HUDEP-2 (cell line): ENCODE measurements around the gene PAX2.

Experiments
- DNase-seq, 76 experiments: peaks; one replicate each; lab custom pipeline; 2025; ENCODE audit not compliant: unreplicated experiment in 76 of 76; lab: John Stamatoyannopoulos, UW

Gene PAX2

DNA sequence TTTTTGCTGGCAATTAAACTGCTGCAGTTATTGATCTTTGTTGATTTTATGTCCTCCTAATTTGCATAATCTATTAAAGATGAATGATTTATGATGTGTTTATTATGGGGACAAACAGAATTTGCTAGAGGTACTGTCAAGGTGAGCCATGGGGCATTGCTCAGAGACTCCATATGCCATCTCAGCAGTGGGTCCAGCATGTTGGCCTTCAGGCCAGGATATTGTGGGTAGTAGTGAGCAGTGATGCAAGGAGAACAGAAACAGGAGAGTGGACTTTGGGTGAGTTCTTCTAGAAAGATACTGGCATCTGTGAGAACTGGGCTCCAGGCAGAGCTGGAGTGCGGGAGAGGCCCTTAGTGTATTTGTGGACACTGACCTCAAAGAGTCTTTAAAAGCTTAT, 65.9 kb downstream of the PAX2 start:
- DNase-seq, result no peak

DNA sequence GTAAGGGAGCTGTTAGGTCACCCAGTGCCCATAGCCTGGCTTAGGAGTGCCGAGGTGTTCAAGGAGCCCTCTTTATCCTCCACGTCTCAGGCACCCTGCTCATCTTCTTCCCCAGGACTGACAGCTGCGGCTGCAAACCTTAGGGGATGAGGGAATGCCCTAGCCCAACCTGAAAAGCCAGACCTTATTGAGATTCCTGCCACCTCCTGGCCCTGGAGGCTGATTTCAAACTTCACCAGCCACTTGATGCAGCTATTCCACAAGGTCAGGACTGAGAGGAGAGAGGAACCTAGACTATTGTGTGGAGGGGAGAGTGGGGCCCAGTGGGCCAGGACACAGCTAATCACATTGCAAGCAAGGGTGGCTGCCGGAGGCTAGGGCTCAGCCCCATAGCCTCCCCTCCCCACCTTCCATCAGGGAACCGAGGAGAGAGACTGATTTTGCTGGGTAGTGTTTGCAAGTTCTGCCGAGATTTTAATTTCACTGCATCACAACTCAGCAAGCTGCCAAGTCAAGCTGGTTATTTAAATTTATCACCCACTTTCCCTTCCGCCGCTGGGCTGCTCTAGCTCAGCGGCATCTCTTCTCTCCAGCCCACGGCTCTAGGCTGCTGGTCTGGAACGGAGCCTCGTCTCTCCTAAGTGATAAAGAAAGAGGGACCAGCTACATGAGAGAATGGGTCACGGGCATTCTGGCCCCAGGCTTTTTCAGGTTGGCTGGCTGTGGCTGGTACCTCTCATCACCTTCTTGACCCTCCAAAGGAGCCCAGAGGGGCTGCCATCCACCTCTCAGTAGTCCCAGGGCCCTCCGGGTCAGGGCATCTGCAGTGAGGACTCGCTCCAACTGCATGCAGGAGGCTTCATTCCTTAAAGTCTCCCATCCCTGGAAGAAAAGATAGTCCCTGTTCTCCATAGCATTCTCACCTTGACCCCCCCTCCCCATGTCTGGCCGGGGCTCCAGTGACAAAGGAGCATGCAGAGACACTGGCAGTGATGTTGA, 66.7 kb downstream of the PAX2 start:
- DNase-seq, result no peak

DNA sequence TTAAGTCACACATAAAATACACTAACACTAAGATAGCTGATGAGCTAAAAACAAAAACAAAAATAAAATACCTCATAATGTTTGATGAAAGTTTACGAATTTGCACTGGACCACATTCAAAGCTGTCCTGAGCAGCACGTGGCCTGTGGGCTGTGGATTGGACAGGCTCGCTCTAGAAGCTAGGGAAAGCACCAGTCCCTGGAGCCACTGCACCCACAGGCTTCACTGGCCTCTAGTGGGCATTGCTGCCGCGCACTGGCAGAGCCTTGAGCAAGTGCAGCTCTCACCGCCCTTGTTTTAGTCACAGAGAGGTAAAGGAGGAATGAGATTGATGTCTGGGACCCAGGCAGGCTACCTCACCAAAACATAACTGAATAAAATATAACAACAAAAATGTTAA, 67.6 kb downstream of the PAX2 start:
- DNase-seq, result peak in 1 of 76 experiments; percentile 14

DNA sequence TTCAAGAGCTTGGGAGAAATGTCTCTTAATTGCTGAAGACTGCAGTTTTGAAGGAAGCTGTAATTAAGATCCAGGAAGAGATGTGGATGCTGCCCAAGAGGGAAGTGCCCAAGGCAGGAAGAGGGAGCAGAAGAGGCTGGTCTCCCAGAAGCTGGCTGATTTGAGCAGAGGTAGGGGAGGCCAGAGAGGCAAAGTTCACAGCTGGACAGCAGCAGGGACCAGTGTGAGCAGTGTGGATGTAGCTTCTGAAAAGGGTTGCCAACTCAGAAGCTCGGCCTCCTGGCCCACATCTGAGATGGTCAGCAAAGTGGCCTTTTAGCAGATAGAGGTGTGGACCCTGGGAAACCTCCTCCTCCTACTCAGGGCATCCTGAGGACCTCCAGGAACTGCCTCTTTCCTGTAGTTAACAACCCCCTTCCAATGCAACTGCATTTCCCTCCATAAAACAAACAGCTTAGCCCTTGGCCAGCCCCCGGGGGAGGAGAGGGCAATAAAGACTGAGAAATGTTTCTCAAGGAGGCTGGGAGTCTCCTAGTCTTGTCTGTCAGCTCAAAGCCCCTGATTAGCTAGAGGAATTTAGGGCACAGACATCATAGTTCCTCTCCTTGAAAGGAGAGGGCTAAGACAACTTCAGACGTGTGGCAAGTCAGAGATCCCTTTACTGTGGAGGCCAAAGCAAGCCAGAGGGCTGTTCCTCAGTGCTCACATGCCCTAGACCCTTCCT, 69.5 kb downstream of the PAX2 start:
- DNase-seq, result no peak

DNA sequence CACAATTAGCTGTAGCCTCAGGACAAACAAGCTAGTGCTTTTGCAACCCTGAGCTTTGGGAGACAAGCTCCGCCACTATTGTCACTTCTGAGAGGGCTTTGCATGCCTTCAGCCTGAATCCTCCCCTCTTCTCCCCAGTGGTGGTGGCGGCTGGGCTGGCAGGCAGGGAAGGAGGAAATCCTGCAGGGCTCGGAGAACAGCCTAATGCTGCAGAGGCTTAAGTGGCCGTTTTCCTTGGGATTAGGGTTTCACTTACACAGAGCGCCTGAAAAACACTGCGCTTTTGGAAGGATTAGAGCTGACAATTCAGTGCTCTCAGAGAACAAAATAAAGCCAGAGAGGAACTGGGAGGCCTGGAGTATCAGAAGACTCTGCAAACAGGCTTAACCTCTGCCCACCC, 71.3 kb downstream of the PAX2 start:
- no peak for DNase-seq

DNA sequence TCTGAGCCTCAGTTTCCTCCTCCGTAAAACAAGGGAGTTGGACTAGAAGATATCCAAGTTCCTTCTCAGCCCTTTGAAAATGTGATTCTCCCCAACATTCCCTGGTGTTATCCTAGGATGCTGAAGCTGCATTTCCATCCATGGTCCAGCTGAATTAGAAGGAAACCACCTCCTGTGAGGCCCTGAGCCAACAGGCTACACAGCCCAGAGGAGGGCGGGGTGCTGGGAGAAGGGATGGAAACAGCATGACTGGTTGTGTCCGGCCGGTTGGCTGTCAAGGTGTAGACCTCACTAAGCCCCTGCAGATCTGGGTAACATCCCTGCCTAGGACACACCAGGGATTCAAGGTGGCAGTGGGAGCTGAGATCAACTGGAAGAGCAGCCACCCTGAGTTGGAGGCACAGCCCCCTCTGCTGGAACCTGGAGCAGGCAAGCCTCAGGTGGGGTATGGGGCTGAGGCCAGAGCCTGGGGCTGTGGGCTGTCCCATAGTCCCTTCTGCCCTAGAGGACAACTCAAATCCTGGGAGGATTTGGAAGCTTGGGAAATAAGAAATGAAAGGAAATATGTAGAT, 72.0 kb downstream of the PAX2 start:
- DNase-seq, result no peak

DNA sequence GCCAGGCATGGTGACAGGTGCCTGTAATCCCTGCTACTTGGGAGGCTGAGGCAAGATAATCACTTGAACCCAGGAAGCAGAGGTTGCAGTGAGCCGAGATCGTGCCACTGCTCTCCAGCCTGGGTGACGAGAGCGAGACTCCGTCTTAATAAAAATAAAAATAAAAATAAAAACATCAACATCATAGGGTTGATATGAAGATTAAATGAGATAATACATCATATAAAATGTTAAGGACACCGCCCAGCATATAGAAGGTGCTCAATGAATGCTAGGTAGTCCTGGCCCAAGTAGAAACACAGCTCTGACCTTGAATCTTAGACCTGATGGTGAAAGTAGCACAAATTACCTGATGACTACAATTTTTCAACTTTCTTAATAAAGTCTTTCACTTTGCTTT, 74.0 kb downstream of the PAX2 start:
- DNase-seq, result no peak

DNA sequence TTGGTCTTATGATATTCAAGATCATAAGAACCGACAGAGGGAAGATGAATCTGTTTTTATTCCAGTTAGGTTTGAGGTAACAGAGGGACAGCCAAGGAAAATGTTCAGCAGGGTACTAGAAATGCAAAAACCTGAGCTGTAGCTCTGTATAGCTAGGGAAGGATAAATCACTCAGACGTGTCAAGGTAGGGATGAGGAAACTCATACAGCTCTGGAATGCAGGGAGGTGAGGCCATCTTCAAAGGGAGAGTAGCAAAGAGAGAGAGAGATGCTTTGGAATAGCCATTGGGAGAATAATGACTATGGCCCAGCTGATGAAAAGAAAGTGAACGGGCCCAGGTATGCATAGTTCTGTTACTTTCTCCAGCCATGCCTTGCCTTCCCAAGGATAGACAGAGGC, 77.8 kb downstream of the PAX2 start:
- no peak for DNase-seq

DNA sequence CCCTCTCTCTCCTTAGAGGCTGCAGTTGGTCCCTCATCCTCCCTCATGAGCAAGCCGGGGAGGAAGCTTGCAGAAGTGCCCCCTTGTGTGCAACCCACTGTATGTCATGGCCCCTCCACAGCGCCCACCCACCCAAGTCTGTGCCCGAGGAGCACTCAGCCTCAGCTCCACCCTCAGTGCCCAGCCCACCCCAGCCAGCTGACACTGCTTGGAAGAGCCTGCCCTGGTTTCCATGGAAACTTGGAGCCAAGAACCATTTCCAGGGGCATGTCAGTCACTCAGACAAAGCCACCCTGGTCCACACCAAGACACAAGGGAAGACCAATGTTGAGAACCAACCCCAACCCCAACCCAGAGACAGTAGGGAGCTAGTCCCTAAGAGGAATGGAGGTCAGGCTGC, 79.5 kb downstream of the PAX2 start:
- no peak for DNase-seq

DNA sequence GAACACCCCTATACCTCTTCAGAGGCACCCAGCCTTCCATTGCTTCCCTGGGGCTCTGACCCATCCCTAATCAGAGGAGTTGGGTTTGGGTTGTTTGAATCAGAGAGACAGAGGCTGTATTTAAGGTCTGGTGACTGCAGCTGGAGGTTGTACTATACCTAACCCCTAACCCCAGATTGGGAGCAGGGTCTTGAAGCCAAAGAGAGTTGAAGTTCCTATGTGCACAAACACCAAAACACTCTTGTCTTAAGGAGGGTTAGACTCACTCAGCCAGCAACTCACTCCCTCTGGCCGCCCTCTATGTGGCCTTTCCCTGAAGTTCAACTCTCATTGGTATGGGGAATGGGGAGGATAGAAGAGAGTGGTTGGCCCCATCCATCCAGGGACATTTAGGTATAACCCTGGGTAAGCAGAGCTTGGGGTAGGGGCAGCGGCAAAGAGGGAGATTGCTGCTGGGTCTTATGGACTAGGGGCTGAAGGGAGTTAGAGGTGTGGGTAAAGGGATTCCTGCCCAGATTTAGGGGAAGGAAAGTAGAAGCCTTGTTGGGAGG, 80.0 kb downstream of the PAX2 start:
- DNase-seq, result no peak

DNA sequence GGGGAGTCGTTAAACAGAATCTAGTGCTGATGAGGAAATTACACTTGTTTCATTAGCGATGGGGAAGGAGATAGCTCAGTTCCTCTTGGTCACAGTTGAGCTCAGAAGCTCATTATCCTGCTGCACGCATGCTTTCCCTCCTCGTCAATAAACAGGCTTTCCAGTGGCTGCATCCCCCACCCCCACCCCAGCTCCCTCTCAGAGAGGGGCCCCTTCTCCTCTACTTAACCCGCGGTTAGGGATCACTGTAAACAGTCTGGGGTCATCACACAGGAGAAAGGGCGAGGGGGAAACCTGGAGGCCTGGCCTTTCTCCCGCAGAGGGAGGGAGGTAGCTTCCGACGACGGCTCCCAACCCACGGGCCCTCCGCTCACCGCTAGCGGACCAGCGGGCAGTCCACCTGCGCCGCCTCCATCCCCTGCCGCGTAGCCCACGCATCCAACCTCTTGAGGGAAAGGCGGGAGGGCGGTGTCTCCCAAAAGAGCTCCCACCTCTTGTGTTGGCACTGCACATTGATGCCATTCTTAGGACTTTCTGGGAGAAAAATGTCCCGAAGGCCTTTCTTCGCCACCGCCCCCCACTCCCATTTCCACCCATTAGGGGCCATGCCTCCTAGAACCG, 80.8 kb downstream of the PAX2 start:
- DNase-seq, result no peak

DNA sequence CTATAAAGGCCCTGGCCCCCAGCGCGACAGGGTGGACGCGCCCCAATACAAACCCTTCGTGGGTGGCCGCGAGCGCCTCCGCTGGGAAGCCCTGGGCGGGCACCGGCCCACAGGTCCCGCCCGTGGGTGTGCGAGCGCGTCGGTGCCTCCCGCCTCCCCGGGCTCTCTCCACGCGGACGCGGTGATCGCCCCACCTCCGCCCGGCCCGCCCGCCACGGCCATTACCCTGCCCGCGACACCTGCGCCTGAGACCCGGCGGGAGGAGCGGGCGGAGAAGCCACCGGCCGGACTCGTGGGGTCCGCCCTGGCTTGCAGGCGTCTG, 81.2 kb downstream of the PAX2 start:
- DNase-seq, result no peak

DNA sequence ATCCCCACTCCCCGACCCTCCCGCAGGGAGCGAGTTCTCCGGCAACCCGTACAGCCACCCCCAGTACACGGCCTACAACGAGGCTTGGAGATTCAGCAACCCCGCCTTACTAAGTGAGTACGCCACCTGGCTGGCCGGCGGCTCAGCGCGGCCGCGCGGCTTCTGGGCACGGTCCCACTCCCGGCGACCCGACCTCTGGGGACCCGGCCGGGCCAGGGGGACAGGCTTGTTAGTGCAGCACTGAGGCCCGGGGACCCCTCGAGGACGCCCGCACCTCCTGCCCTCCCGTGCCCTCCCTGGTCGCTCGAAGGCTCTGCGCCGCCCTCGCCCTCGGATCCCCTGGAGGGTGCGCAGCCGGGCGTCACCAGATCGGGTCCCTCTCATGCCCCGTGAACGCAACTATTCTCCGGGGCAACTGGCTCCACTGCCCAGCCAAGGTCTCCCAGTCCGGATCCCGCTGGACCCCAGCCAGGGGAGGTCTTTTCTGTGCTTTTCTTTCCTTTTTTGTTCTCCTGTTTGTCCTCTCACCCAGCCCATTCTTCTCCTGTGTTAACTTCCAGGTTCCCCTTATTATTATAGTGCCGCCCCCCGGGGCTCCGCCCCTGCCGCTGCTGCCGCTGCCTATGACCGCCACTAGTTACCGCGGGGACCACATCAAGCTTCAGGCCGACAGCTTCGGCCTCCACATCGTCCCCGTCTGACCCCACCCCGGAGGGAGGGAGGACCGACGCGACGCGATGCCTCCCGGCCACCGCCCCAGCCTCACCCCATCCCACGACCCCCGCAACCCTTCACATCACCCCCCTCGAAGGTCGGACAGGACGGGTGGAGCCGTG, 81.8 kb downstream of the PAX2 start:
- DNase-seq, result peak in 6 of 76 experiments; percentile 1 to 13 (median 6)

DNA sequence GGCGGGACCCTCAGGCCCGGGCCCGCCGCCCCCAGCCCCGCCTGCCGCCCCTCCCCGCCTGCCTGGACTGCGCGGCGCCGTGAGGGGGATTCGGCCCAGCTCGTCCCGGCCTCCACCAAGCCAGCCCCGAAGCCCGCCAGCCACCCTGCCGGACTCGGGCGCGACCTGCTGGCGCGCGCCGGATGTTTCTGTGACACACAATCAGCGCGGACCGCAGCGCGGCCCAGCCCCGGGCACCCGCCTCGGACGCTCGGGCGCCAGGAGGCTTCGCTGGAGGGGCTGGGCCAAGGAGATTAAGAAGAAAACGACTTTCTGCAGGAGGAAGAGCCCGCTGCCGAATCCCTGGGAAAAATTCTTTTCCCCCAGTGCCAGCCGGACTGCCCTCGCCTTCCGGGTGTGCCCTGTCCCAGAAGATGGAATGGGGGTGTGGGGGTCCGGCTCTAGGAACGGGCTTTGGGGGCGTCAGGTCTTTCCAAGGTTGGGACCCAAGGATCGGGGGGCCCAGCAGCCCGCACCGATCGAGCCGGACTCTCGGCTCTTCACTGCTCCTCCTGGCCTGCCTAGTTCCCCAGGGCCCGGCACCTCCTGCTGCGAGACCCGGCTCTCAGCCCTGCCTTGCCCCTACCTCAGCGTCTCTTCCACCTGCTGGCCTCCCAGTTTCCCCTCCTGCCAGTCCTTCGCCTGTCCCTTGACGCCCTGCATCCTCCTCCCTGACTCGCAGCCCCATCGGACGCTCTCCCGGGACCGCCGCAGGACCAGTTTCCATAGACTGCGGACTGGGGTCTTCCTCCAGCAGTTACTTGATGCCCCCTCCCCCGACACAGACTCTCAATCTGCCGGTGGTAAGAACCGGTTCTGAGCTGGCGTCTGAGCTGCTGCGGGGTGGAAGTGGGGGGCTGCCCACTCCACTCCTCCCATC, 82.7 kb downstream of the PAX2 start:
- DNase-seq, result peak in 20 of 76 experiments; percentile 1 to 40 (median 12)

DNA sequence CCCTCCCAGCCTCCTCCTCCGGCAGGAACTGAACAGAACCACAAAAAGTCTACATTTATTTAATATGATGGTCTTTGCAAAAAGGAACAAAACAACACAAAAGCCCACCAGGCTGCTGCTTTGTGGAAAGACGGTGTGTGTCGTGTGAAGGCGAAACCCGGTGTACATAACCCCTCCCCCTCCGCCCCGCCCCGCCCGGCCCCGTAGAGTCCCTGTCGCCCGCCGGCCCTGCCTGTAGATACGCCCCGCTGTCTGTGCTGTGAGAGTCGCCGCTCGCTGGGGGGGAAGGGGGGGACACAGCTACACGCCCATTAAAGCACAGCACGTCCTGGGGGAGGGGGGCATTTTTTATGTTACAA, 83.3 kb downstream of the PAX2 start:
- peak in 2 of 76 experiments; percentile 12 to 23 for DNase-seq

DNA sequence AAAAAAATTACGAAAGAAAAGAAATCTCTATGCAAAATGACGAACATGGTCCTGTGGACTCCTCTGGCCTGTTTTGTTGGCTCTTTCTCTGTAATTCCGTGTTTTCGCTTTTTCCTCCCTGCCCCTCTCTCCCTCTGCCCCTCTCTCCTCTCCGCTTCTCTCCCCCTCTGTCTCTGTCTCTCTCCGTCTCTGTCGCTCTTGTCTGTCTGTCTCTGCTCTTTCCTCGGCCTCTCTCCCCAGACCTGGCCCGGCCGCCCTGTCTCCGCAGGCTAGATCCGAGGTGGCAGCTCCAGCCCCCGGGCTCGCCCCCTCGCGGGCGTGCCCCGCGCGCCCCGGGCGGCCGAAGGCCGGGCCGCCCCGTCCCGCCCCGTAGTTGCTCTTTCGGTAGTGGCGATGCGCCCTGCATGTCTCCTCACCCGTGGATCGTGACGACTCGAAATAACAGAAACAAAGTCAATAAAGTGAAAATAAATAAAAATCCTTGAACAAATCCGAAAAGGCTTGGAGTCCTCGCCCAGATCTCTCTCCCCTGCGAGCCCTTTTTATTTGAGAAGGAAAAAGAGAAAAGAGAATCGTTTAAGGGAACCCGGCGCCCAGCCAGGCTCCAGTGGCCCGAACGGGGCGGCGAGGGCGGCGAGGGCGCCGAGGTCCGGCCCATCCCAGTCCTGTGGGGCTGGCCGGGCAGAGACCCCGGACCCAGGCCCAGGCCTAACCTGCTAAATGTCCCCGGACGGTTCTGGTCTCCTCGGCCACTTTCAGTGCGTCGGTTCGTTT, 83.9 kb downstream of the PAX2 start:
- no peak for DNase-seq

DNA sequence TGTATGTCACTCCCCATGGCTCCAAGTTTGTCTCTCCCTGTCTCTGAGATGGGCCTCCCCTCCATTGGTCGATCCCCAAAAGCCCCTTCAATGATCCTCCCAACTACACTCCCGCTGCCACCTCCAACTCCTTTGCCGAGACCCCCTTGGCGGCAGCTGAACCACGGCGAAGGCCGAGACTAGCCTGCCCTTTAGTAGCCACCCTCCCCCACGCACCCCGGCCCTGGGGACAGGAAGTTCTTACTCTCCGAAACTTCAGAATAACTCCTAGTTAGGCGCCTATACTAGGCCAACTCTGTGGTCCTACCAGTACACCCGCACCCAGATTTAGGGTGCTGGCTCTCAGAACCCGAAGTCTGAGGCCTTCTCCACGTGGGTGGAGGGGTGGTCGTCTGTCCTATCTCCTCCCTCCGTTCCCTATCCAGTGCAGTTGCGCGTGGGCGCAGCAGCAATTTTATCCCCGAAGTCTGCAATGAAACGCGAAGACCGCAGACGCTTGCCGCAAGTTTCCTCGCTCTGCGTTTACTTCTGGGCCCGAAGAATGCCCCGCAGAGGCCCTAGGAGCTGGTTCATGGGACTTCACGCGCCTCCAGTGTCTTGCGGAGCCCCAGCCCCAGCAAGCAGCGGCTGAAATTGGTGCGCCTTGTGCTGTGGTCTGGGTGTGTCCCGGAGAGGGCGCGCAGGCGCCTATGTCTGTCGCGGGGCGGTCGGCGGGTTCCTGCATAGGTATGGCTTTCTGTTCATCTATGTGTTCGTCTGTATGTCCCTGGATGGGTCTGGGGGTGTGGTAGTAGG, 84.7 kb downstream of the PAX2 start:
- DNase-seq, result no peak

DNA sequence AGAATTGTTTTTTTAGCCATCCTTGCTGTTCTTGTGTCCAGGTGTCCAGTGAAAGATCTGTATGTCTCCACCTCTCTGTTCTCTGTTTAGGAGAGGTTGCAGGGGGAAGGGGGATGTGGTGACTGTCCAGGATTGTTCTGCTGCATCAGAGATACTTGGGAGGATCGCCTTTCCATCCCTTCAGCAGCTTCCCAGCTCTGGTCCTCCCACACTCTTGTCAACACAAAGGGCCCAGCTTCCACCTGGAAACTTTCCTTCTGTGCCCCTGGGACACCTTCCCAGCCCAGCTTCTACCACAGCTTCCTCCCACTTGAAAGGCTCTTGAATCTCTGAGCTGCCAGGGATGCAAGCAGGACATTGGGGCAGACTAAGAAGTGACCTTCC, 85.3 kb downstream of the PAX2 start:
- no peak for DNase-seq
